GM23338 (cell line): ENCODE results near the gene CDK18. TPM values are rescaled to one million over a fixed set of nuclear protein-coding genes. Genes with fewer than 3 reads are reported as not detected.

Experiments
- ATAC-seq: fragments of 200-7000 bp; cut with Tn5 transposase; 3 replicates; pipeline ENCODE4 v1.9.1; 2020
- DNase-seq: peaks from one replicate; pipeline ENCODE4 v3.0.0-alpha.2; 2015; ENCODE audit warnings: low spot score
- H2AFZ ChIP-seq: fragments of 200-600 bp; sonication (generic); 2 replicates; pipeline ENCODE4 v1.8.0; 2016; ENCODE audit warnings: antibody characterized with exemption, mild to moderate bottlenecking, moderate library complexity
- H3F3A ChIP-seq: fragments of 200-600 bp; sonication (generic); replicated peaks from 2 replicates; pipeline ENCODE4 v1.8.0; 2017; ENCODE audit warnings: antibody characterized with exemption, mixed run types, low read depth
- H3K27ac ChIP-seq: fragments of 200-600 bp; sonication (generic); 2 replicates; pipeline ENCODE4 v1.6.1; 2016; ENCODE audit warnings: low read depth
- H3K27me3 ChIP-seq: fragments of 200-600 bp; sonication (generic); 2 replicates; pipeline ENCODE4 v1.8.0; 2016; ENCODE audit warnings: mild to moderate bottlenecking, mixed run types, moderate library complexity; ENCODE audit not compliant: insufficient read depth
- H3K36me3 ChIP-seq: fragments of 200-600 bp; sonication (generic); 2 replicates; pipeline ENCODE4 v1.8.0; 2016; ENCODE audit warnings: mild to moderate bottlenecking; ENCODE audit not compliant: insufficient read depth
- H3K4me1 ChIP-seq: fragments of 200-600 bp; sonication (generic); 2 replicates; pipeline ENCODE4 v1.8.0; 2016; ENCODE audit warnings: mild to moderate bottlenecking, moderate library complexity; ENCODE audit not compliant: insufficient read depth
- H3K4me2 ChIP-seq: fragments of 200-600 bp; sonication (generic); 2 replicates; pipeline ENCODE4 v1.7.1; 2017; ENCODE audit warnings: mixed run types
- H3K4me3 ChIP-seq: fragments of 200-600 bp; sonication (generic); 2 replicates; pipeline ENCODE4 v1.6.1; 2016; ENCODE audit warnings: mixed run types
- H3K79me2 ChIP-seq: fragments of 200-600 bp; sonication (generic); replicated peaks from 2 replicates; pipeline ENCODE4 v1.8.0; 2017; ENCODE audit warnings: mild to moderate bottlenecking; ENCODE audit not compliant: insufficient read depth
- H3K9me2 ChIP-seq: fragments of 200-600 bp; sonication (generic); 2 replicates; pipeline ENCODE4 v1.8.0; 2017; ENCODE audit not compliant: insufficient read depth
- H4K20me1 ChIP-seq: fragments of 200-600 bp; sonication (generic); replicated peaks from 2 replicates; pipeline ENCODE4 v1.8.0; 2017; ENCODE audit warnings: mild to moderate bottlenecking; ENCODE audit not compliant: insufficient read depth
- H3K27ac Mint-ChIP-seq: 2 replicates; pipeline ENCODE4 v1.8.0; 2020; ENCODE audit warnings: inconsistent platforms, mild to moderate bottlenecking, moderate library complexity, mixed read lengths
- H3K27me3 Mint-ChIP-seq: 3 replicates; pipeline ENCODE4 v1.8.0; 2022; ENCODE audit warnings: low read depth, mild to moderate bottlenecking, moderate library complexity, mixed read lengths, inconsistent platforms; ENCODE audit not compliant: insufficient read depth, poor library complexity
- H3K36me3 Mint-ChIP-seq: 3 replicates; pipeline ENCODE4 v1.8.0; 2021; ENCODE audit warnings: low read depth, mild to moderate bottlenecking, inconsistent platforms, moderate library complexity, mixed read lengths
- H3K4me1 Mint-ChIP-seq: 3 replicates; pipeline ENCODE4 v1.8.0; 2020; ENCODE audit warnings: mild to moderate bottlenecking, inconsistent platforms, mixed read lengths
- H3K4me3 Mint-ChIP-seq: 3 replicates; pipeline ENCODE4 v1.8.0; 2021; ENCODE audit warnings: moderate library complexity, mild to moderate bottlenecking, inconsistent platforms, mixed read lengths
- H3K9me3 Mint-ChIP-seq: 3 replicates; pipeline ENCODE4 v1.8.0; 2020; ENCODE audit warnings: moderate library complexity, mild to moderate bottlenecking, inconsistent platforms, mixed read lengths
- CTCF ChIP-seq, 2 experiments: fragments of 200-600 bp in 1 of 2; sonication (generic) in 1 of 2; conservative IDR thresholded peaks; 2 replicates each; pipeline versions ENCODE4 v1.5.1 to v1.6.1; 2016 to 2017; ENCODE audit warnings: antibody characterized with exemption in 2 of 2, low read depth in 2 of 2, mild to moderate bottlenecking in 2 of 2, moderate library complexity in 1 of 2
- ETS1 ChIP-seq: IDR thresholded peaks from 2 replicates; pipeline ENCODE4 v1.6.1; 2016; ENCODE audit warnings: antibody characterized with exemption
- EZH2 ChIP-seq: fragments of 200-600 bp; sonication (generic); IDR thresholded peaks from one replicate; pipeline ENCODE4 v1.8.0; 2017; ENCODE audit warnings: antibody characterized with exemption, mild to moderate bottlenecking, low read depth; ENCODE audit not compliant: unreplicated experiment
- EZH2phosphoT487 ChIP-seq: fragments of 200-600 bp; sonication (generic); IDR thresholded peaks from one replicate; pipeline ENCODE4 v1.8.1; 2018; ENCODE audit warnings: antibody characterized with exemption; ENCODE audit not compliant: unreplicated experiment
- JUNB ChIP-seq: IDR thresholded peaks from one replicate; pipeline ENCODE4 v1.6.1; 2016; ENCODE audit warnings: antibody characterized with exemption; ENCODE audit not compliant: unreplicated experiment
- STAT1 ChIP-seq: IDR thresholded peaks from one replicate; pipeline ENCODE4 v1.6.1; 2016; ENCODE audit warnings: antibody characterized with exemption; ENCODE audit not compliant: unreplicated experiment
- ZNF114 ChIP-seq: fragments of 250-450 bp; sonication (Bioruptor Pico); IDR thresholded peaks from 2 replicates; pipeline ENCODE4 v1.5.0; 2020; ENCODE audit warnings: mild to moderate bottlenecking, moderate library complexity
- polyA plus RNA-seq: library from polyadenylated mRNA; unstranded; fragments of >200 nt; fragmentation: Nextera tagmentation; extraction: Ambion mirVana; gene quantifications from 2 replicates; pipeline ENCODE4 v1.2.1, GENCODE V29; 2016
- total RNA-seq: library from RNA; depleted of rRNA; stranded (reverse); fragments of >200 nt; shearing (Covaris generic); gene quantifications from 2 replicates; pipeline ENCODE4 v1.2.3, GENCODE V29; 2014
- TF ChIP-seq, protein P1 (sequence below): IDR thresholded peaks from one replicate; pipeline ENCODE4 v1.6.1; 2018; ENCODE audit warnings: antibody characterized with exemption; ENCODE audit not compliant: unreplicated experiment

Gene CDK18
- total and polyA plus RNA-seq, 2 experiments from 2014 or later = 21.1 to 46.5 TPM

GRCh38 chr1:205577874-205578658, 73.6 kb downstream of the CDK18 start (continued):
- TF ChIP-seq JUNB (no peak), ZNF114 (no peak)
- TF ChIP-seq, protein P1, sequence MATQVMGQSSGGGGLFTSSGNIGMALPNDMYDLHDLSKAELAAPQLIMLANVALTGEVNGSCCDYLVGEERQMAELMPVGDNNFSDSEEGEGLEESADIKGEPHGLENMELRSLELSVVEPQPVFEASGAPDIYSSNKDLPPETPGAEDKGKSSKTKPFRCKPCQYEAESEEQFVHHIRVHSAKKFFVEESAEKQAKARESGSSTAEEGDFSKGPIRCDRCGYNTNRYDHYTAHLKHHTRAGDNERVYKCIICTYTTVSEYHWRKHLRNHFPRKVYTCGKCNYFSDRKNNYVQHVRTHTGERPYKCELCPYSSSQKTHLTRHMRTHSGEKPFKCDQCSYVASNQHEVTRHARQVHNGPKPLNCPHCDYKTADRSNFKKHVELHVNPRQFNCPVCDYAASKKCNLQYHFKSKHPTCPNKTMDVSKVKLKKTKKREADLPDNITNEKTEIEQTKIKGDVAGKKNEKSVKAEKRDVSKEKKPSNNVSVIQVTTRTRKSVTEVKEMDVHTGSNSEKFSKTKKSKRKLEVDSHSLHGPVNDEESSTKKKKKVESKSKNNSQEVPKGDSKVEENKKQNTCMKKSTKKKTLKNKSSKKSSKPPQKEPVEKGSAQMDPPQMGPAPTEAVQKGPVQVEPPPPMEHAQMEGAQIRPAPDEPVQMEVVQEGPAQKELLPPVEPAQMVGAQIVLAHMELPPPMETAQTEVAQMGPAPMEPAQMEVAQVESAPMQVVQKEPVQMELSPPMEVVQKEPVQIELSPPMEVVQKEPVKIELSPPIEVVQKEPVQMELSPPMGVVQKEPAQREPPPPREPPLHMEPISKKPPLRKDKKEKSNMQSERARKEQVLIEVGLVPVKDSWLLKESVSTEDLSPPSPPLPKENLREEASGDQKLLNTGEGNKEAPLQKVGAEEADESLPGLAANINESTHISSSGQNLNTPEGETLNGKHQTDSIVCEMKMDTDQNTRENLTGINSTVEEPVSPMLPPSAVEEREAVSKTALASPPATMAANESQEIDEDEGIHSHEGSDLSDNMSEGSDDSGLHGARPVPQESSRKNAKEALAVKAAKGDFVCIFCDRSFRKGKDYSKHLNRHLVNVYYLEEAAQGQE = no peak

- H3K36me3 ChIP-seq = no peaks in the 10 kb centered on the region
- no peaks in the 10 kb centered on the region for H3K4me1 ChIP-seq
- H3K79me2 ChIP-seq = no peaks in the 10 kb centered on the region
- no peaks in the 10 kb centered on the region for H3K9me2 ChIP-seq
- Mint-ChIP-seq H3K9me3 (no peaks in the 10 kb centered on the region), H3K27me3 (peaks cover 18% of the 10 kb centered on the region), H3K27ac (no peak overlapping the region), H3K36me3 (no peaks in the 10 kb centered on the region), H3K4me1 (peaks cover 15% of the 10 kb centered on the region), H3K4me3 (no peak overlapping the region)
- H3K4me2 ChIP-seq = no peak overlapping the region
- no peaks in the 10 kb centered on the region for H3F3A ChIP-seq
- ATAC-seq (no peak), DNase-seq (peak; percentile 41)
- no peaks in the 10 kb centered on the region for H3K27me3 ChIP-seq
- no peaks in the 10 kb centered on the region for H4K20me1 ChIP-seq
- no peak overlapping the region for H2AFZ ChIP-seq
- H3K27ac ChIP-seq = no peak overlapping the region
- no peak overlapping the region for H3K4me3 ChIP-seq
- TF ChIP-seq EZH2 (no peak), STAT1 (no peak), ZNF114 (no peak), JUNB (no peak), CTCF (conservative IDR thresholded peaks at IDR 0.05; ENCODE audit: low read depth in 2 of 2) (no peak), EZH2phosphoT487 (no peak), ETS1 (no peak)
- TF ChIP-seq, protein P1 = no peak
Observed at GRCh38 chr1:205578780-205579571, 74.5 kb downstream of the CDK18 start.
